Neural progenitor cell (in vitro differentiated cells): Measurements from ENCODE around the gene CCDC149. TPM values are rescaled to one million over a fixed set of nuclear protein-coding genes. Genes with fewer than 3 reads are reported as not detected.

Experiments
- DNase-seq: peaks from one replicate; pipeline ENCODE4 v3.0.0-alpha.2; 2016; ENCODE audit warnings: low spot score
- H2AFZ ChIP-seq: fragments of 200-600 bp; sonication (generic); replicated peaks from 2 replicates; pipeline ENCODE4 v1.6.1; 2016; ENCODE audit warnings: antibody characterized with exemption
- H3F3A ChIP-seq: fragments of 200-600 bp; sonication (generic); 2 replicates; pipeline ENCODE4 v1.6.1; 2016; ENCODE audit warnings: antibody characterized with exemption, low read depth
- H3K27ac ChIP-seq: fragments of 200-600 bp; sonication (generic); 2 replicates; pipeline ENCODE4 v1.5.1; 2016; ENCODE audit warnings: mild to moderate bottlenecking
- H3K27me3 ChIP-seq: fragments of 200-600 bp; sonication (generic); 2 replicates; pipeline ENCODE4 v1.6.1; 2016; ENCODE audit warnings: mild to moderate bottlenecking, moderate library complexity
- H3K36me3 ChIP-seq: fragments of 200-600 bp; sonication (generic); 2 replicates; pipeline ENCODE4 v1.5.1; 2016
- H3K4me1 ChIP-seq: fragments of 200-600 bp; sonication (generic); 2 replicates; pipeline ENCODE4 v1.6.1; 2016; ENCODE audit warnings: mixed run types
- H3K4me2 ChIP-seq: fragments of 200-600 bp; sonication (generic); 2 replicates; pipeline ENCODE4 v1.6.1; 2016
- H3K4me3 ChIP-seq: fragments of 200-600 bp; sonication (generic); 2 replicates; pipeline ENCODE4 v1.5.1; 2016
- H3K79me2 ChIP-seq: fragments of 200-600 bp; sonication (generic); 2 replicates; pipeline ENCODE4 v1.6.1; 2016; ENCODE audit warnings: low read depth
- H3K9ac ChIP-seq: fragments of 200-600 bp; sonication (generic); 2 replicates; pipeline ENCODE4 v1.6.1; 2016
- H3K9me3 ChIP-seq: fragments of 200-600 bp; sonication (generic); 2 replicates; pipeline ENCODE4 v1.5.1; 2016; ENCODE audit warnings: low read depth
- H4K20me1 ChIP-seq: fragments of 200-600 bp; sonication (generic); 2 replicates; pipeline ENCODE4 v1.6.1; 2016; ENCODE audit warnings: low read depth
- H3K27ac Mint-ChIP-seq: 3 replicates; pipeline ENCODE4 v1.8.0; 2021; ENCODE audit warnings: mixed read lengths
- H3K27me3 Mint-ChIP-seq: 2 replicates; pipeline ENCODE4 v1.8.0; 2022; ENCODE audit warnings: low read depth, mild to moderate bottlenecking, inconsistent platforms, moderate library complexity, mixed read lengths; ENCODE audit not compliant: insufficient read depth
- H3K36me3 Mint-ChIP-seq: 3 replicates; pipeline ENCODE4 v1.8.0; 2021; ENCODE audit warnings: mixed read lengths
- H3K4me1 Mint-ChIP-seq: 3 replicates; pipeline ENCODE4 v1.8.0; 2021; ENCODE audit warnings: mixed read lengths
- H3K4me3 Mint-ChIP-seq: 3 replicates; pipeline ENCODE4 v1.8.0; 2021; ENCODE audit warnings: mild to moderate bottlenecking, moderate library complexity, mixed read lengths
- H3K9me3 Mint-ChIP-seq: 3 replicates; pipeline ENCODE4 v1.8.0; 2020; ENCODE audit warnings: mixed read lengths
- EZH2 ChIP-seq: fragments of 200-600 bp; sonication (generic); IDR thresholded peaks from 2 replicates; pipeline ENCODE4 v1.6.1; 2017; ENCODE audit warnings: antibody characterized with exemption, mild to moderate bottlenecking, moderate library complexity
- EZH2phosphoT487 ChIP-seq: fragments of 200-600 bp; sonication (generic); IDR thresholded peaks from 2 replicates; pipeline ENCODE4 v1.6.1; 2017; ENCODE audit warnings: antibody characterized with exemption
- total RNA-seq: library from RNA; depleted of rRNA; stranded (reverse); fragments of >200 nt; gene quantifications from 2 replicates; pipeline ENCODE4 v1.2.3, GENCODE V29; 2015; ENCODE audit warnings: low replicate concordance
- TF ChIP-seq, protein P1 (sequence below): fragments of 200-600 bp; sonication (generic); IDR thresholded peaks from 2 replicates; pipeline ENCODE4 v1.5.1; 2017; ENCODE audit warnings: antibody characterized with exemption, mild to moderate bottlenecking

Gene CCDC149
- total RNA-seq, 1 donor from 2014 or later: 3.4 TPM

DNA sequence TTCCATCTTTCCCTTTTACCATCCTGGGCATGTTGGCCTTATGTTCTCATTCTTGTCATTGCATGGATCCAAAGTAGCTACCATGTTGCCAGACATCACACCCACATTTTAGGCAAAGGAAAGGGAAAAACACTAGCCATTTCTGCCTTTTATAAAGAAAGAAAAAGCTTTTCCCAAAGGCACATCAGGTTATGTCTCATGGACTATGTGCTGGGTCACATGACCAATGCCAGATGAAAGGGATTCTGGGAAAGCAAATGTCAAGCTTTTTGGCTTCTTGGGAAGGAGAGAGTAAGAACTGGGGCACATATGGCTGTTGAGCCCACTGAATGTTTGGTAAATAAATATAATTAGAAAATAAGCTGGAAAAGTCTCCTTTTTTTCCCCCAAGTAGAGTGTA lies 121.8 kb downstream of the CCDC149 start:
- Histone ChIP-seq H3K9me3 (peaks cover 3% of the 10 kb centered on the region), H3F3A (no peaks in the 10 kb centered on the region), H3K27me3 (peaks cover 16% of the 10 kb centered on the region), H3K9ac (no peak overlapping the region), H3K4me1 (peaks cover 6% of the 10 kb centered on the region), H3K4me2 (no peak overlapping the region), H4K20me1 (no peaks in the 10 kb centered on the region), H3K36me3 (no peaks in the 10 kb centered on the region), H2AFZ (no peak overlapping the region), H3K4me3 (no peak overlapping the region), H3K27ac (no peak overlapping the region), H3K79me2 (no peaks in the 10 kb centered on the region)
- Mint-ChIP-seq H3K27me3 (no peaks in the 10 kb centered on the region), H3K27ac (no peak overlapping the region), H3K4me1 (peaks cover 19% of the 10 kb centered on the region), H3K36me3 (no peaks in the 10 kb centered on the region), H3K4me3 (no peak overlapping the region), H3K9me3 (peaks cover 9% of the 10 kb centered on the region)
- TF ChIP-seq EZH2 (no peak), EZH2phosphoT487 (no peak)
- no peak for DNase-seq

DNA sequence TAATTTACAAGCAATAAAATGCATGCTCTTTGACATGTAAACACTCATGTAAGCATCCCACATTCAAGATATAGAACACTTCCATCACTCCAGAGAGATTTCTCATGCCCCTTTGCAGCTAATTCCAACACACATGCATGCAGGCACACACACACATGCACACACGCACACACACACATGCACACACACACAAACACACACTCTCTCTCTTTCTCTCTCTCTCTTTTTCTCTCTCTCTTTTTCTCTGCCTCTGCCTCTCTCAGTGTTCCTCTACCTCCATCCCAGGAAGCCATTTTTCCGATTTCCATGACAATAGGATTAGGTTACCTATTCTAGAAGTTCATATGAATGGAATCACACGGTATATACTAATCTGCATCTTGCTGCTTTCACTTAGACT lies 129.3 kb downstream of the CCDC149 start:
- no peaks in the 10 kb centered on the region for H4K20me1 ChIP-seq
- Mint-ChIP-seq H3K4me3 (no peak overlapping the region), H3K4me1 (no peaks in the 10 kb centered on the region), H3K27ac (no peak overlapping the region), H3K36me3 (no peaks in the 10 kb centered on the region), H3K9me3 (peaks cover 11% of the 10 kb centered on the region), H3K27me3 (no peaks in the 10 kb centered on the region)
- no peak overlapping the region for H3K27ac ChIP-seq
- H3K9ac ChIP-seq: no peak overlapping the region
- H3K79me2 ChIP-seq: no peaks in the 10 kb centered on the region
- no peak overlapping the region for H3K4me2 ChIP-seq
- no peak for DNase-seq
- H3K4me3 ChIP-seq: no peak overlapping the region
- H3K27me3 ChIP-seq: no peaks in the 10 kb centered on the region
- no peak overlapping the region for H2AFZ ChIP-seq
- peaks cover 4% of the 10 kb centered on the region for H3K9me3 ChIP-seq
- H3K36me3 ChIP-seq: no peaks in the 10 kb centered on the region
- H3K4me1 ChIP-seq: no peaks in the 10 kb centered on the region
- TF ChIP-seq EZH2phosphoT487: no peak
- TF ChIP-seq, protein P1, sequence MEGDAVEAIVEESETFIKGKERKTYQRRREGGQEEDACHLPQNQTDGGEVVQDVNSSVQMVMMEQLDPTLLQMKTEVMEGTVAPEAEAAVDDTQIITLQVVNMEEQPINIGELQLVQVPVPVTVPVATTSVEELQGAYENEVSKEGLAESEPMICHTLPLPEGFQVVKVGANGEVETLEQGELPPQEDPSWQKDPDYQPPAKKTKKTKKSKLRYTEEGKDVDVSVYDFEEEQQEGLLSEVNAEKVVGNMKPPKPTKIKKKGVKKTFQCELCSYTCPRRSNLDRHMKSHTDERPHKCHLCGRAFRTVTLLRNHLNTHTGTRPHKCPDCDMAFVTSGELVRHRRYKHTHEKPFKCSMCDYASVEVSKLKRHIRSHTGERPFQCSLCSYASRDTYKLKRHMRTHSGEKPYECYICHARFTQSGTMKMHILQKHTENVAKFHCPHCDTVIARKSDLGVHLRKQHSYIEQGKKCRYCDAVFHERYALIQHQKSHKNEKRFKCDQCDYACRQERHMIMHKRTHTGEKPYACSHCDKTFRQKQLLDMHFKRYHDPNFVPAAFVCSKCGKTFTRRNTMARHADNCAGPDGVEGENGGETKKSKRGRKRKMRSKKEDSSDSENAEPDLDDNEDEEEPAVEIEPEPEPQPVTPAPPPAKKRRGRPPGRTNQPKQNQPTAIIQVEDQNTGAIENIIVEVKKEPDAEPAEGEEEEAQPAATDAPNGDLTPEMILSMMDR: no peak
- no peak for TF ChIP-seq EZH2
- no peaks in the 10 kb centered on the region for H3F3A ChIP-seq

DNA sequence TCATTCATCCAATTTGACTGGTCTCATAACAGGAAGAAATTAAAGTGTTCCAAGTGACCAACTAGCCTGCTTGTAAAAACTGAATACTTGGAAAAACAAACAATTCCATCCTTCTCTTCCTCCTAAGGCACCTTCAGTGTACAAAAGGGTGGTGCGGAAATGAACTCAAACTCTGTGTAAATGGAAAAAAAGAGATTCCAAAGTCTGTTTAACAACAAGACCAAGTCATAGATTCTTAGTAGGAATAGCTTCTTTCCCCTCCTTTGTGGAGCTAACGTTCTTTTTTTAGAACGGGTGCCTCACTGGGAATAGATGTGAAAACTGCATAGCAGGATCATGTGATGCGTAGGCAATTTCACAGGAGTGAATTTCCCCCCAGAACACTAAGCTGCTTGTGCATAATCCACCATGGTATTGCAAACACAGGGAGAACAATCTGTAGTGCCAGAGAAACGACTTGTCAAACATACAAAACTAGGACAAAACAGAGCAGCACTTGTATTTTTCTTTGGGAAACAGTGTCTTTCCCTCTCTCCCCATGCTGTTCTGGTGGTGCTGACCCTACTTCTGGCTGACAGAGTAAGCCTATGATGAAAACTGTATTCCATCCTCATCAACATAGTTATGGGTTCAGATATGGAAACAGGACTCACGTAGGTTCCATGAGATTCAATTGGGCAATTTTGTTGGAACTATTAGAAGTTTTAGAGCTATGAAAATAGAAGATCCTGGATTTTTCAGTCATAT lies 130.7 kb downstream of the CCDC149 start:
- Mint-ChIP-seq H3K36me3 (no peaks in the 10 kb centered on the region), H3K27me3 (no peaks in the 10 kb centered on the region), H3K9me3 (peaks cover 10% of the 10 kb centered on the region), H3K4me1 (no peaks in the 10 kb centered on the region), H3K27ac (no peak overlapping the region), H3K4me3 (no peak overlapping the region)
- H3K9ac ChIP-seq: no peak overlapping the region
- no peak overlapping the region for H3K4me3 ChIP-seq
- no peaks in the 10 kb centered on the region for H3K4me1 ChIP-seq
- H3K9me3 ChIP-seq: peaks cover 4% of the 10 kb centered on the region
- H2AFZ ChIP-seq: no peak overlapping the region
- no peak for TF ChIP-seq EZH2
- TF ChIP-seq, protein P1: no peak
- no peak for TF ChIP-seq EZH2phosphoT487
- H3K27me3 ChIP-seq: no peaks in the 10 kb centered on the region
- H3K36me3 ChIP-seq: no peaks in the 10 kb centered on the region
- no peak overlapping the region for H3K4me2 ChIP-seq
- no peak for DNase-seq
- H4K20me1 ChIP-seq: no peaks in the 10 kb centered on the region
- H3K79me2 ChIP-seq: no peaks in the 10 kb centered on the region
- no peak overlapping the region for H3K27ac ChIP-seq
- no peaks in the 10 kb centered on the region for H3F3A ChIP-seq

DNA sequence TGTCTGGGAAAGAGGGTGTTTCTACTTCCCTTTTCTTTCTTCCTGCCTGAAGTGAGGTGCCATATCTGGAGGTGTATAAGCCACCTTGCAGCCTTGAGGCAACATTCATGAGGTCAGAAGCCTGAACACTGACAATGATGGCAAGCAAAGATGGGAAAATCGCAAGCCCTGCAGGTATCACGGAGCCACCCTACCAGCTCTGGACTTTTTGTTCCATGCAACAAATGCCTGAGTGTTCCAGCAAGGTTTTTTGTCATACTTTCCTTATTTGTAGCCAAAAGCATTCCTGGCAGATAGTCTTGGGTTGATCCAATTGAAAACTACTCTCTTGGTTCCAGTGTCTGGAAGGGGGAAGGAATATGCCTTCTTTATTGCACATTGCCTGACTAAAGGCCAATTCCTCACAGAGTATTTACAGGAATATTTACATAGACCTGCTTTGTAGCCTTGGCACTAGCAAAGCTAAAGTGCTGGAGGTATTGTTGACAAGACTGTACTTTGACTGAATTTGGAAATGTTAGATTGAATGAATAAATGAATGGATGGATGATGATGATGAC lies 131.8 kb downstream of the CCDC149 start:
- no peak overlapping the region for H3K27ac ChIP-seq
- no peaks in the 10 kb centered on the region for H3K79me2 ChIP-seq
- TF ChIP-seq EZH2 (no peak), EZH2phosphoT487 (no peak)
- TF ChIP-seq, protein P1: no peak
- H3K36me3 Mint-ChIP-seq: no peaks in the 10 kb centered on the region
- H2AFZ ChIP-seq: no peak overlapping the region
- H3K36me3 ChIP-seq: no peaks in the 10 kb centered on the region
- no peak overlapping the region for H3K4me2 ChIP-seq
- H3K4me1 Mint-ChIP-seq: no peaks in the 10 kb centered on the region
- H3K27me3 Mint-ChIP-seq: no peaks in the 10 kb centered on the region
- no peak for DNase-seq
- H3K4me3 Mint-ChIP-seq: no peak overlapping the region
- peaks cover 2% of the 10 kb centered on the region for H3K9me3 Mint-ChIP-seq
- peaks cover under 1% of the 10 kb centered on the region for H3K9me3 ChIP-seq
- H3K9ac ChIP-seq: no peak overlapping the region
- no peaks in the 10 kb centered on the region for H3F3A ChIP-seq
- no peak overlapping the region for H3K27ac Mint-ChIP-seq
- no peaks in the 10 kb centered on the region for H4K20me1 ChIP-seq
- H3K4me1 ChIP-seq: no peaks in the 10 kb centered on the region
- H3K4me3 ChIP-seq: no peak overlapping the region
- no peaks in the 10 kb centered on the region for H3K27me3 ChIP-seq
